ENCODE results near the gene SLC35E3. TPM values are rescaled to one million over a fixed set of nuclear protein-coding genes. Genes with fewer than 3 reads are reported as not detected.

The SLC35E3 gene
- polyA plus RNA-seq, 1 experiment = 9.2 TPM

GRCh38 chr12:68768431-68768939 is 22.5 kb downstream of the SLC35E3 start:
- no peaks in the 10 kb centered on the region for H3K27me3 ChIP-seq (ENCODE audit: control insufficient read depth, insufficient read depth, low read length)
- no peak overlapping the region for H3K4me3 ChIP-seq (ENCODE audit: low read depth, low read length)
- H3K9me3 ChIP-seq (ENCODE audit: control insufficient read depth, insufficient read depth, low read length) = no peaks in the 10 kb centered on the region
- TF ChIP-seq CTCF (IDR thresholded peaks at IDR 0.05; ENCODE audit: low read depth, low read length) = no peak
- no peak overlapping the region for H3K27ac ChIP-seq (ENCODE audit: low read depth, low read length)
- CTCF ChIA-PET = no interaction called here
- POLR2A ChIA-PET = no interaction called here
- no peak for DNase-seq (ENCODE audit: low read depth, low spot score)

GRCh38 chr12:68769941-68770340 is 24.0 kb downstream of the SLC35E3 start:
- ChIA-PET CTCF (no interaction called here), POLR2A (no interaction called here)
- Histone ChIP-seq H3K27me3 (ENCODE audit: control insufficient read depth, insufficient read depth, low read length) (no peaks in the 10 kb centered on the region), H3K4me3 (ENCODE audit: low read depth, low read length) (no peak overlapping the region), H3K9me3 (ENCODE audit: control insufficient read depth, insufficient read depth, low read length) (no peaks in the 10 kb centered on the region), H3K27ac (ENCODE audit: low read depth, low read length) (no peak overlapping the region)
- no peak for TF ChIP-seq CTCF (IDR thresholded peaks at IDR 0.05; ENCODE audit: low read depth, low read length)
- no peak for DNase-seq (ENCODE audit: low read depth, low spot score)

DNA sequence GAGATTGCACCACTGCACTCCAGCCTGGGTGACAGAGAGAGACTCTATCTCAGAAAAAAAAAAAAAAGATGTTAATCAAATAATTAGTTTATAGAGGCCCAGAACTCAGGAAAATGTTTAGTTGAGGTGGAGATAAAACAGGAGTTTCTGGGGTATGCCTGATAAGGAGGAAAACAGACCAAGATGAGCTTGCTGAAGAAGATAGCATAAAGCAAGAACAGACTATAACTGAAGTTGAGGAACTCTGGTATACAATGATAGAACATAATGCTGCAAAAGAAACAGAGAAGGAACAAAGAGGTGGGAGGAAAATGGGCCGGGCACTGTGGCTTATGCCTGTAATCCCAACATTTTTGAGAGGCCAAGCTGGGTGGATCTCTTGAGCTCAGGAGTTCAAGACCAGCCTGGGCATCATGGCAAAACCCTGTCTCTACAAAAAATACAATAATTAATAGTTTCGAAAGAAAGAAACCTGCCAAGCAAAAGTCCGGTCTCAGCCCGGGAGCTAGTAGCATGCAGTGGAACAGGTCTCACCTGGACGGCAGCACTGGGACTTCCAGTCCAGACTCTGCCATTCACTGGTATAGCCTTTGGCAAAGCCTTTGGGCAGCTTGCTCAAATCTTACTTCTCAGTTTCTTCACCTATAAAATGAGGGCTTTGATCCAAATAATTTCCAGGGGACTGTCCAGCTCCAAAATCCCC is 25.4 kb downstream of the SLC35E3 start:
- ChIA-PET POLR2A (no interaction called here), CTCF (interaction anchor here (0.5 kb wide), 1 partner anchor 32 kb away, joined by 3 read pairs; no protein-coding TSS in a partner anchor)
- no peak for TF ChIP-seq CTCF (IDR thresholded peaks at IDR 0.05; ENCODE audit: low read depth, low read length)
- no peak overlapping the region for H3K4me3 ChIP-seq (ENCODE audit: low read depth, low read length)
- H3K9me3 ChIP-seq (ENCODE audit: control insufficient read depth, insufficient read depth, low read length) = no peaks in the 10 kb centered on the region
- H3K27ac ChIP-seq (ENCODE audit: low read depth, low read length) = no peak overlapping the region
- no peaks in the 10 kb centered on the region for H3K27me3 ChIP-seq (ENCODE audit: control insufficient read depth, insufficient read depth, low read length)
- DNase-seq (ENCODE audit: low read depth, low spot score) = no peak

DNA sequence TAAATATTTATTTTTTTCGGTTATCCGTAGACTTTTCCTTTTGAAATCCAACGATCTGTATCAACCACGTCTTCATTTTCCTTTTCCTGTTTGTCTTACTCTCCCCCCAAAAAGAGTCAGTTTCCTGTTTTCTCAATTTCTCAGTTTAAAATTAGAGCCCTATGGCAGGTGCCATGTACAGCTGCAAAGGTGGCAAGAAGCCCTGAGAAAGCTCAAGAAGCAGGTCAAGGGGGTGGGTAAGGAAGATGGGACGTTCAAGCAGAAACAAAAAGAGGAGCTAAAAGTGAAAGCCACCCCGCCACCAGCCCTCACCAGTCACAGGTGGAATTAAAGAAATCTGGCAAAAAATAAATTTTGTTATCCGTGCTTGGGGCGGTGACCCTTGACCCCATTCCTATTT is 26.7 kb downstream of the SLC35E3 start:
- CTCF ChIA-PET = interaction anchor here (1.1 kb wide), 1 partner anchor 35 kb away, joined by 3 read pairs; the partner anchor contains the start of gene MDM2
- Histone ChIP-seq H3K4me3 (ENCODE audit: low read depth, low read length) (no peak overlapping the region), H3K27ac (ENCODE audit: low read depth, low read length) (no peak overlapping the region), H3K27me3 (ENCODE audit: control insufficient read depth, insufficient read depth, low read length) (no peaks in the 10 kb centered on the region), H3K9me3 (ENCODE audit: control insufficient read depth, insufficient read depth, low read length) (no peaks in the 10 kb centered on the region)
- TF ChIP-seq CTCF (IDR thresholded peaks at IDR 0.05; ENCODE audit: low read depth, low read length) = no peak
- DNase-seq (ENCODE audit: low read depth, low spot score) = no peak
- POLR2A ChIA-PET = interaction anchor here (0.6 kb wide), 1 partner anchor 10 kb away, joined by 3 read pairs; no protein-coding TSS in a partner anchor

DNA sequence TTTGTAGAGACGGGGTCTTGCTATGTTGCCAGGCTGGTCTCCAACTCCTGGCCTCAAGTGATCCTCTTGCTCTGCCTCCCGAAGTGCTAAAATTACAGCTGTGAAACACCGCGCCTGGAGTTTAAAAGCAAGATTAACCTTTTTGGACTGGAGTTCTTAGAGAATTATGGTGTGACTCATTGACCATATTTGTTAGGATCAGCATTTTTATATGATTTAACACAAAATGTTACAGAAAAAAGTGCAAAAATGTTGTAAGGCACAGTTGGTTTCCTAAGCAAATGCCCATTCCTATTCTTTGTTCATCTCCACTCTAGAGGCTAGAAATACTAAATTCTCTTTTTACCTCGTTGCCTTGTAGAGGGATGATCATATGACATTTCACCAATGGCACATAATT is 27.6 kb downstream of the SLC35E3 start:
- Histone ChIP-seq H3K27ac (ENCODE audit: low read depth, low read length) (no peak overlapping the region), H3K9me3 (ENCODE audit: control insufficient read depth, insufficient read depth, low read length) (no peaks in the 10 kb centered on the region), H3K27me3 (ENCODE audit: control insufficient read depth, insufficient read depth, low read length) (no peaks in the 10 kb centered on the region), H3K4me3 (ENCODE audit: low read depth, low read length) (no peak overlapping the region)
- no peak for DNase-seq (ENCODE audit: low read depth, low spot score)
- POLR2A ChIA-PET = interaction anchor here (0.6 kb wide), 1 partner anchor 10 kb away, joined by 3 read pairs; no protein-coding TSS in a partner anchor
- TF ChIP-seq CTCF (IDR thresholded peaks at IDR 0.05; ENCODE audit: low read depth, low read length) = no peak
- CTCF ChIA-PET = interaction anchor here (1.1 kb wide), 1 partner anchor 34 kb away, joined by 3 read pairs; the partner anchor contains the start of gene MDM2
